SK-N-MC (cell line): ENCODE results near the gene MMAB.

Experiments
- EZH2 ChIP-seq: fragments of 200-600 bp; sonication (generic); IDR thresholded peaks from one replicate; pipeline ENCODE4 v1.6.1; 2017; ENCODE audit warnings: antibody characterized with exemption
- POLR2AphosphoS5 ChIP-seq: IDR thresholded peaks from 2 replicates; pipeline ENCODE4 v1.6.1; 2012; ENCODE audit warnings: mild to moderate bottlenecking, low read depth, low read length, borderline replicate concordance

DNA sequence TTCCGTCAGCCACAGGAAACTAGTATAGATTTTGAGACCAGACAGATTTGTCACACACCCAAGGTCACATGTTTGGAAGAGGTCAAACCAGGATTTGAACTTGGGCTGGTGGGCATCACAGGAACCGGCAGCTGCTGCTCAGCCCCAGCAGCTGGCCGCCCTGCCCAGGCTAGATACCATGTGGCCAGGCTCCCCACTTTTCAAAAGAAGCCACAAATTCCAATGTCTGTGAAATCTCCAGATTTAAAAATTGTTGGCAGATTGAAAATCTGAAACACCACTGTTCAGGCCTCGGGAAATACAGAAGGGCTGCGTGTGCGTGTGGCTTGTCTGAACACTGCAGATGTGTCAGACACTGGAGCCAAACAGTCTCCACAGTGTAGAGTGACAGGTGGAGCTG lies 30.4 kb downstream of the MMAB start:
- TF ChIP-seq POLR2AphosphoS5 (no peak), EZH2 (no peak)
